ENCODE data around the gene XKR7.
"Not testable (repeated sequence)": the region's sequence is repeated elsewhere in the genome, so short reads cannot be mapped to it uniquely, and the experiment has no call there.

The XKR7 gene, protein sequence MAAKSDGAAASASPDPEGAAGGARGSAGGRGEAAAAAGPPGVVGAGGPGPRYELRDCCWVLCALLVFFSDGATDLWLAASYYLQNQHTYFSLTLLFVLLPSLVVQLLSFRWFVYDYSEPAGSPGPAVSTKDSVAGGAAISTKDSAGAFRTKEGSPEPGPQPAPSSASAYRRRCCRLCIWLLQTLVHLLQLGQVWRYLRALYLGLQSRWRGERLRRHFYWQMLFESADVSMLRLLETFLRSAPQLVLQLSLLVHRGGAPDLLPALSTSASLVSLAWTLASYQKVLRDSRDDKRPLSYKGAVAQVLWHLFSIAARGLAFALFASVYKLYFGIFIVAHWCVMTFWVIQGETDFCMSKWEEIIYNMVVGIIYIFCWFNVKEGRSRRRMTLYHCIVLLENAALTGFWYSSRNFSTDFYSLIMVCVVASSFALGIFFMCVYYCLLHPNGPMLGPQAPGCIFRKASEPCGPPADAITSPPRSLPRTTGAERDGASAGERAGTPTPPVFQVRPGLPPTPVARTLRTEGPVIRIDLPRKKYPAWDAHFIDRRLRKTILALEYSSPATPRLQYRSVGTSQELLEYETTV

DNA sequence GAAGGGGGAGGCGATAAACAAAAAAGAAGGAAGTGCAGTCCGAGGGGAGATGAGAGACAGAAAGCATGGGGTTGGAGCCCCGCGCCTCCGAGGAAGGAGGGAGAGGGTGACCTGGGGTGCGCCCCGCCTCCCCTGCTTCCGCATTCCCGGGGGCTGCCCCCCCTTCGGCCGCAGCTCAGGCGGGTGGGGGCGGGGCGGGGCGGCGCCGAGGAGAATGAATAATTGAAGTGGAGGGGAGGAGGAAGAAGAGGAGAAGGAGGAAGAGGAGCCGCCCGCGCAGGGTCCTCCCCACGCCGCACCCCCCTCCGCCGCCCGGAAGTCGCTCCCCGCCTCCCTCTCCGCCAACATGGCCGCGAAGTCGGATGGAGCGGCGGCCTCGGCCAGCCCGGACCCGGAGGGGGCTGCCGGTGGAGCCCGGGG, at the start of gene XKR7:
Gene XKR7 (plus strand): TSS at position 322 of the 420 bp plus-strand sequence. CDS start 25 bp downstream, at position 347.
- DNase-seq (ENCODE audit: low read depth) = no peak

DNA sequence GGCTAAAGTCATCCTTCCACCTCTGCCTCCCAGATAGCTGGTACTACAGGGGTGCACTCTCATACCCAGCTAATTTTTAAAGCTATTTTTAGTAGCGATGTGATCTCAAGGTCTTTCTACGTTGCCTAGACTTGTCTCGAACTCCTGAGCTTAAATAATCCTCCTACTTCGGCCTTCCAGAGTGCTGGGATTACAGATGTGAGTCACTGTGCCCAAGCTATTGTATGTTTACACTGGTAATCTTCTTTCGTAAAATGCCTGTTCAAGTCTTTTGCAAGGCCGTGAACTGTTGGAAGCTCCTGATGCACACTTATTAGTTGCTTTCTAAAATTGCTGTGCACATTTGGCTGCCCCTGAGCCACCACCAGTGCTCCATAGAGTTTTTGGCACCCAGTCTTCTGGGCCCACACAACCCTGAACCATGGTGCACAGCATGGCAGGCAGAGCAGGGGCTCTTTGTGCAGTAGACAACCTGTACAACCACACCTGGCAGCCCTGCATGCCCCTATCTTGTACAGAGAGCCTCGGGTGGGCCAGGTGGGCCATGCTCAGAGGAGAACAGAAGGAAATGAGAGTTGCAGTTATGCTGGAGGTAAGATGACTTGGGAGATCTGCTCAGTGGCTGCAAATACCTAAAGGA, 49.4 kb upstream of the XKR7 start:
- DNase-seq (ENCODE audit: low read depth) = no peak

DNA sequence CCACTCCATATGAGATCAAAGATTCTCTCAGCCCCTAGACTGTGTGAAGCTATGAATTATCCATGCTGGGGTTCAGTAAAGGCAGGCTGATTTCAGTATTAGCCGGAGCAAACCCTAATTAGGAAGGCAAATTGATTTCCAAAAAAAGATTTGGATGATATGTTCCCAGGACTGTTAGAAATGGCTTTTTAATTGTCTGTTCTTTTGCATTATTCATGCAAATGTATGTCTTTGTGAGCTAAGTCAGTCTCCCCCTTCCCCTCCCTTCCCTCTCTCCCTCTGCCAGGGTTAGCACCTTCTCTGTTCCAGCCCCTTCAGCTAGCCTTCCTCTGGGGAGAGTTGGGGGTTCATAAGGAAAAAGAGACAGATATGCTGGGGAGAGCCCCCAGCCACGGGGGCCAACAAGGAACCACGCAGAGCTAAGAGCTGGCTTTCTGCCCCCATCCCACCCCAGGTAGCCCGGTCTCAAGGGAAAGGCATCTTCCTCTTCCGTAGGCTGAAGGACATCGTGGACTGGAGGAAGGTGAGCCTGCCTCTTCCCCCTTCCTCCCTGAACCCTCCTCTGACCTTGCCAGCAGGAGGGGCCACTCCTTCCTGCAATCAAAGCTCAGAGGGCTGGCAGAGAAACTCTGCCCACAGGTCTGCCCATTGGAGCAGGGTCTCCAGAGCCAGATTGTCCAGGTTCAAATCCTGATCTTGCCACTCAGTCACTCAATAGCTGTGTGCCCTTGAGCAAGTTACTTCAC, 48.4 kb upstream of the XKR7 start:
- DNase-seq (ENCODE audit: low read depth) = no peak

DNA sequence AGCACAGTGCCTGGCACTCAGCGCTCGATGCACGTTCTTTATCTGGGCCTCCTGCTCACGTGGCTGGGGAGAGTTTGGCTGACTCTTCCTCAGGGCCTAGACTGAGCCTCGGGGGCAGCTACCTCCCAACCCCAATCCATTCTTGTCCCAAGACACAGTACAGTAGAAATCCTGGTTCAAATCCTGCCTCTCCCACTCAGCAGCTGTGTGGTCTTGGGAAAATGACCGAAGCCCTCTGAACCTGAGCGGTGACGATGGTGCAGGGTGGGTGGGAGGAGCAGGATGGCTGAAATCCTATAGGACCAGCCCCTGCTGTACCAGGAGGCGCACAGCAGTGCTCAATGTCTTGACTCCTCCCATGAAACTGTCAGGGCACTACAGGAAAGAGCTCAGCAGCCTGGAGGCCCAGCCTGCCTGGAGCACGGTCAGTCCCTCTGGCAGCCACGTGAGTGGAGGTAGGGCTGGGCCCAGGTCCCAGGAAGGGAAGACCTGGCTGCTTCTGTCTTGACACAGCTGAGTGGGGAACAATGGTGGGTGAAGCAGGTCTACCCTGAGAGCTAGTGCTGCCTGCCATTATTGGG, 47.6 kb upstream of the XKR7 start:
- DNase-seq (ENCODE audit: low read depth) = no peak

DNA sequence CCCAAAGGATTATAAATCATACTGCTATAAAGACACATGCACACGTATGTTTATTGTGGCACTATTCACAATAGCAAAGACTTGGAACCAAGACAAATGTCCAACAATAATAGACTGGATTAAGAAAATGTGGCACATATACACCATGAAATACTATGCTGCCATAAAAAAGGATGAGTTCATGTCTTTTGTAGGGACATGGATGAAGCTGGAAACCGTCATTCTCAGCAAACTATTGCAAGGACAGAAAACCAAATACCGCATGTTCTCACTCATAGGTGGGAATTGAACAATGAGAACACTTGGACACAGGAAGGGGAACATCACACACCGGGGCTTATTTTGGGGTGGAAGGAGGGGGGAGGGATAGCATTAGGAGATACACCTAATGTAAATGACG, 46.5 kb upstream of the XKR7 start:
- not testable (repeated sequence) for DNase-seq (ENCODE audit: low read depth)

DNA sequence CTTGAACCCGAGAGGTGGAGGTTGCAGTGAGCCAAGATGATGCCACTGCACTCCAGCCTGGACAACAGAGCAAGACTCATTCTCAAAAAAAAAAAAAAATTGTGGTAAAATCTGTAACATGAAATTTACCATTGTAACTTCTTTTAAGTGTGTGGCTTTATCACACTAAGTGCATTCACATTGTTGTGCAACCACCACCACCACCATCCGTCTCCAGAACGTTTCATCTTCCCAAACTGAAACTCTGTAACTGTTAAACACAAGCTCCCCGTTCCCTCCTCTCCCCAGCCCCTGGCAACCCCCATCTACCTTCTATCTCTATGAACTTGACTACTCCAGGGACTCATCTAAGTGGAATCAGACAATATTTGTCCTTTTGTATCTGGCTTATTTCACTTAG, 45.8 kb upstream of the XKR7 start:
- no peak for DNase-seq (ENCODE audit: low read depth)

DNA sequence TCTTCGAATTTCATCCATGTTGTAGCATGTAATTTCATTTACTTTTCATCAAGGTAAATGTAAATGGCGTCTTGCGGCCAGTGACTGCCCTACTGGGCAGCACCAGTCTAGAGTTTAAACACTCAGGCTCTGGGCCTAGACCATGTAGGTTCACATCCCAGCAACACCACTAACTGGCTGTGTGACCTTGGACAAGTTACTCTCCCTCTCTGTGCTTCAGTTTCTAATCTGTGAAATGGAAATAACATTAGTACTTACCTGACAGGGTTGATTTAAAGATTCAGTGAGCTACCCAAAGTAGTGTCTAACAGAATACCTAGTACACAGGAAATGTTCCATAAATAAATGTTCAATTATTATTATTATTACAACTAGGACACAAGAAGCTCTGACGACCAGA, 45.4 kb upstream of the XKR7 start:
- DNase-seq (ENCODE audit: low read depth) = no peak

DNA sequence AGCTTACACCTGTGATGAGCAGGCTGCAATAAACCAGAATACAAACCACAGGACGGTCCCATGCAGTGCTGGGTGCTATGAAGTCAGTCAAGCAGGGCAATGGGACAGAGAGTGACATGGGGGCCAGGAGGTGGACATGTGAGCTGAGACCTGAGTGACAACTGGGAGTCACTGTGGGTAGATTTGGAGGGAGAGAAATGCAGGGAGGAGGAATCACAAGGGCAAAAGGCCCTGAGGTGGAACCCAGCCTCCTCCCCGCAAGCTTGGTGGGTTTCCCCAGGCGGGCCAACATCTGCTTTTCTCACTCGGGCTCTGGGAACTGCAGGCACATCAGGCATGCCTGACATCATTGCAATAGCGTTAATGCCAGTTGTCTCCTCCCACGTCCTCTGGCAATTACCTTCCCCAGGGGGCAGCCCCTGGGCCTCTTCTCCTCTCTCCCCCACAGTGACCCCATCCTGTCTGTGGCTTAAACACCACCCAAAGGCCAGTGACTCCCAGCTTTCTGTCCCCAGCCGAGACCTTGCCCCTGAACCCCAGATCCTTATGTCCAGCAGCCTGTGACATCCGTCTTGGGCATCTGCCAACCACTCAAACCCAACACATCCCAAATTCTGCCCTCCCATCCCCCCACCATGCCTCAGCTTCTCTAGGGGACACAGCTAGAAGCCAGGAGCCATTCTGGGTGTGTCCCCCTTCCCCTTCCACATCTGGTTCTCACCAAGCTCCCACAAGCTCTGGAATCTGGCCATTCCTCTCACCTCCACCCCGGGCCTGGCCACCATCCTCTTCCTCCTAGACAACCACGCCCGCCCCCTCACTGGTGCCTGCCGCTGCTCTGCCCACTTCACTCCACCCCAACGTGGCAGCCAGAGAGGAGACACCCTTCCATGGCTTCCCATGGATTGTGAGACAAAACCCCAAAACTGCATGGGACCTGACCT, 44.3 kb upstream of the XKR7 start:
- DNase-seq (ENCODE audit: low read depth) = no peak

DNA sequence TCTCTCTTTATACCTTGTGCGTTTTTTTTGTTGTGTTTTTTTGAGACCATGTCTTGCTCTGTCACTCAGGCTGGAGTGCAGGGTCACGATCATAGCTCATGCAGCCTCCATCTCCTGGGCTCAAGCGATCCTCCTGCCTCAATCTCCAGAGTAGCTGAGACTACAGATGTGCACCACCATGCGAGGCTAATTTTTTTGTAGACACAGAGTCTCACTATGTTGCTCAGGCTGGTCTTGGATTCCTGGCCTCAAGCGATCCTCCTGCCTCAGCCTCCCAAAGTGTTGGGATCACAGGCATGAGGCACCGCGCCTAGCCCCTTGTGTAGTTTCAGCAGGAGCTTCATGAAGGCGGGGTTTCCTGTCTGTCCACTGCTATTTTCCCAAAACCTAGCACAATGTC, 43.4 kb upstream of the XKR7 start:
- no peak for DNase-seq (ENCODE audit: low read depth)

DNA sequence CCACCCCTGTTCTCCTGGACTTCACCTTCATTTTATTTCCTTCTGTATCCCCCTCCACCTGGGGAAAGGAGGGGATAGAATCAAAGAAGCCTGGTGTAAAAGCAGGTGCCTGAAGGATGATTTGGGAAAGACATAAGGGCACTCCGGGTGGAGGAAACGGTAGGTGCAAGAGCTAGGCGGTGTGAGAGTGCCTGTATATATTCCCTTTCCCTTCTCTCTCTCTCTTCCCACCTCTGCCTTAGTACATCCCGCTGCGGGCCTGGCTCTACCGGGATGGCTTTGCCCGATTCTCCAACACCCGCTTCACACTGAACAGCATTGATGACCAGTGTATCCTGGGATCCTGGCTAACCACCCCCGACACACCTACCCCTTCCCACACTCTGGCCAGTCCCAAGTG, 42.3 kb upstream of the XKR7 start:
- DNase-seq (ENCODE audit: low read depth) = no peak

DNA sequence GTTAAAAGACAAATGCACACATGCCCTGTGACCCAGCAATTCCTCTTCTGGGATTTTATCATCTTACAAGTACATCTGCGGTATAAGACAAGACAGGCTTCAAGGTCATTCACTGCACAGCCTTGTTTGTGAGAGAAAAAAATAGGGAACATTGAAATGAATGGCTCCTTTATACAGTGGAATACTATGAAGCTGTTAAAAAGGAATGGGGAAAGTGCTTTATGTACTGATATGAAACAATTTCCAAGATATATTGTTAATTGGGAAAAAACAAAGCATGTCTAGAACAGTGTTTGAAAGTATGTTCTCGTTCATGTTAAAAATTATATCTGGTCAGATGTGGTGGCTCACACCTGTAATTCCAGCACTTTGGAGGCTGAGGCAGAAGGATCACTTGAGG, 41.5 kb upstream of the XKR7 start:
- no peak for DNase-seq (ENCODE audit: low read depth)

DNA sequence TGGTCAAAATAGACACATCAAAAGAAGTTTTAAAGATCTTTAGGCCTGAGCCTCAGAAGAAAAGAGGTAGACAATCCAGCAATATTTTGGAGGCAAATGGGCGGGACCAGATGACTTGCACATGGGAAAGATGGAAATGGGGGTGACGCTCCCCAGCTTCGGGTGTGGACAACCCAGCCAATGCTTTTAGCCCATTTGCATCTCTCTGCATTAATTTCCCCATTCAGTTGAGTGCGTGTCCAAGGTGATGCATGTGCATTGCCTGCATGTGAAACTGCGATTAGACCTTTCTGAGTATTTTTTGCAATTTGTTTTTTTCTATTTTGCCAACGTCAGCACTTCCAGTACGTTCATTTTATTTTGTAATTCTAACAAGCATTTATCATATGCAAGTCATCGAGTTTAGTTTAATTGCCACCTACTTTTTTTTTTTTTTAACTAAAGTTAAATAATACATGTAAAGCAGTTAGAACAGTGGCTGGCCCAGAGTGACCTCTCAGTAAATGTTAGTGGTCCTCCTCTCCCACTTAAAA, 40.3 kb upstream of the XKR7 start:
- DNase-seq (ENCODE audit: low read depth) = no peak

DNA sequence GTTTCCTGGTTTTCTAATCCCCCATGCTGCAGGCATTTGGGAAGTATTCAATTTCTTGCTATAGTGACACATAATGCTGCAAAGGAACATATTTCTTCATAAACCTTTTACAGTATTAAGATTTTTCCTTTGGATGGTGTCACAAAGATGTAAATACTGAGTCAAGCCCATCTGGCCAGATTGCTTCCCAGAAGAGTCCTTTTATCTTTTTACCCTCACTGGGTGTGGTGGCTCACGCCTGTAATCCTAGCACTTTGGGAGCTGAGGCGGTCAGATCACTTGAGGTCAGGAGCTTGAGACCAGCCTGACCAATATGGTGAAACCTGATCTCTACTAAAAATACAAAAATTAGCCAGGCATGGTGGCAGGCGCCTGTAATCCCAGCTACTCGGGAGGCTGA, 38.3 kb upstream of the XKR7 start:
- DNase-seq (ENCODE audit: low read depth) = not testable (repeated sequence)

DNA sequence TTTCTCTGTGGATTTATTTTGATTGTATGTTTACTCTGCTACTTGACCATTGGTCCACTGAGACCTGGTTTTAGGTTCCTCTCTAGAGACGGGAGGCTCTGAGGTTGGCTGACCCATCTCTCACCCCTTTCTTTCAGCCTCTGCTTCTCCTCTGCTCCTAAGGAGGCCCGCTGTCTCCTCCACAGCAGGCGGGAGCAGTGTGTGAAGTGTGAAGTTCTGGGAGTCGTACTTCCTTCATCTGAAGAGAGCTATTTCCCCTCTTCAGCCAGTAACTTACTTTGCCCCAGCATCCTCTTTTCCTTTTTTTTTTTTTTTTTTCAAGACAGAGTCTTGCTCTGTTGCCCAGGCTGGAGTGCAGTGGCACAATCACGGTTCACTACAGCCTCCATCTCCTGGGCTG, 37.2 kb upstream of the XKR7 start:
- DNase-seq (ENCODE audit: low read depth) = no peak

DNA sequence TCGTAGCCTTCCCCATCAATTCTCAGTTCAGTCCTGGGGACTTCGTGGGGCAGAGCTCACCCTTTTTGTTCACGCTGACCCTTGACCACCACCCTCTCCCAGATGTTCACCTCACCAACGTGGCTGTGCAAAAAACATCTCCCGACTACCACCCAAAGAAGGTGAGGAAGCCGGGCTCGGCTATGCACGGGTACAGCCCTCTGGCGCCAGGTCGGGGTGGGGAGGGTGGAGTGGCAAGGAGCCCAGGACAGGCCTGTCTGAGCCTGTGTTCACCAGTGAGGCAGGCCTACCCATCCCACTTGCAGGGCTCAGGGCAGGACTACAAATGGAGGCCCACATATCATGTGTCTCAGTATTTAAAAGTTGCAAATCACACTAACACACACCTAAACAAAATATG, 34.3 kb upstream of the XKR7 start:
- DNase-seq (ENCODE audit: low read depth) = no peak

DNA sequence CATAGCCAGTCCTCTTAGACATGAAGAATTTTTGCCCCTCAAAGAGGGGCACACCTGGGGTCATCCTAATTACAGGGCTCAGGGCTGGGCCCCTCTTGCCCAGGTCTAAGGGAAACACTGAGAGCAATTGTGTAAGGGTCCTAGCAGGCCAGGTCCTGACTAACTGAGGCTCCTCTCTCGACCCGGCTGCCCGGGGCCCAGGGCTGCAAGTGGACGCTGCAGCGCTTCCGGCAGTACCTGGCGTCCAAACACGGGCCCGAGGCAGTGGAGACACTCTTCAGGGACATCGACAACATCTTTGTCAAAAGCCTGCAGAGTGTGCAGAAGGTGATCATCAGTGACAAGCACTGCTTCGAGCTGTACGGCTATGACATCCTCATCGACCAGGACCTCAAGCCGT, 33.5 kb upstream of the XKR7 start:
- DNase-seq (ENCODE audit: low read depth) = no peak

DNA sequence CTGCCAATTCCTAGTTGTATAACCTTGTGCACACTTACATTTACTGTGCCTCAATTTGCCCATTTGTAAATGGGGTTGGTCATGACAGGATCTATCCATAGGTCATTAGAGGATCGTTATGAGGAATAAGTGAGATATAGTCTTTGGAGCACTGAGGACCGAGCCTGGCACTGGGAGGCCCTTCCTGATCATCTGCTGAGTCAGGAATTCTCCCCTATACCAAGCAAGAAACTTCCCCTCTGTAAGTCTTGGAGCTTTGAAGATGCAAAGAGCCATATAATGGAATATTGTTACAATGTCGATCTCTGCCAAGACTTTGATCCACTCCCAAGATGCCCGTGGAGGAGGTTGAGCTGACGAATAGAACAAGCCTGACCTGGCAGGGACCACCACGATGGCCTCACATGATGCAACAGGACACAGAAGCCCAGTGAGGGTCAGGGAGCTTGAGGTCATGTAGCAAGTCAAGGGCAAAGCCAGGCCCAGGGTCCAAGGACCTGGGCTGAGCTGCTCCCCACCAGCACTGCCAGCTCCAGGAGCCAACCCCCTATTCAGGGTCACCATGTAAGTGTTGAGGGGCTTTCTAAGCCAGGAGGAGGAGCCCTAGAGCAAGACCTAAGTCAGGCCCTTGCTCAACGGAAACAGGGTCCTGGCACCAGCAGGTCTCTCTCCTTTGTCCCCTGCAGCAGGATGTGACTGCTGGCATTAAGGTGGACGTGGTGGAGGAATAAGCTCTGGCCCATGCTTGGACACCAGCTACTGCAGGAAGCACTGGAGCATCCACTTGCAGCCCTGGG, 32.8 kb upstream of the XKR7 start:
- no peak for DNase-seq (ENCODE audit: low read depth)

DNA sequence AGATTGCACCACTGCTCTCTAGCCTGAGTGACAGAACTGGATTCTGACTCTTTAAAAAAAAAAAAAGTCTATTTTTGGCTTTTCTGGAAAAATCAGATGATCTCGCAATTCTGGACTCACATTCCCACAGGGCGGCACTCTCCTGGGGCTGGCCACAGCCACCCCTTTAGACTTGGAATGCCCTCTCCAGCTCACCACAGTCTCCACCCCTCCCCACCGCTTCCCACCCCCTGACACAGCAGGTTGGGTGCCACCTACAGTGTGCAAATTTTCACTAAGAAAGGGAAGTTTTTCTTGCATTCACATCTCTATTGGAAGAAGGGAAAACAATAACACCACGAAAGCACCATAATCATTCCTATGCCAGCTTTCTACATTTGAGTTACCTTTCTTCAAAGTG, 31.5 kb upstream of the XKR7 start:
- DNase-seq (ENCODE audit: low read depth) = no peak

DNA sequence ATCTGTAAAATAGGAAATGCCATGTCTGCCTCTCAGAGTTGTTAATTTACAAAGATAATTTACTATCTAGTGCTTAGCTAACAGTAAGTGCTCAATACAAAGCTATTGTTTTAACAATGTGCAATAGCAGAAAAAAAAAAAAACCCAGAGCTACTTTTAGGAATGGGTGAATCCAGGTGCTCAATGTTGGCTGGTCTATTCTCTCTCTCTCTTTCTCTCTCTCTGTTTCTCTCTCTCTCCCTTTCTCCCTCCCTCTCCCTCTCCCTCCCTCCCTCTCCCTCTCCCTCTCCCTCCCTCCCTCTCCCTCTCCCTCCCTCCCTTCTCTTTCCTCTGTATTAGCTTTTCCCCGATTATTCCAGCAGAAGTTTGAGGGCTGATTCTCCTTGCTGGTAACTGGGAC, 30.1 kb upstream of the XKR7 start:
- no peak for DNase-seq (ENCODE audit: low read depth)

DNA sequence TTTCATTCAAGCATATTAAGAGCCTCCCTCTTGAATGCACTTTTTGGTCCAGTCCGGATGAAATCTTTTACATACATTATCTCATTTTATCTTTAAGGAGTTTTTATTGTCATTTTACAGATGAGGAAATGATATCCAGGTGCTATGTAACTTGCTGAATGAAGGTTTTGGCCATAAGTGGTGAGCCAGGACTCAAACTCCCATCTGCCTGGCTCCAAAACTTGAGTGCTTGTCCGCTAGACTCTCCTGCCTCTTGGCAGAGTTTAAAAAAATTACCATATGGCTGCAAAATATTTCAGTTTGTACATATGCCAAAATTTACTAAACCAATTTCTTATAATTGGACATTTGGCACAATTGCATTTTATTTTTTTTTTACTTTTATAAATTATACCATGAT, 28.3 kb upstream of the XKR7 start:
- no peak for DNase-seq (ENCODE audit: low read depth)
